ENCODE results near the gene F8.
"Not testable (repeated sequence)": the region's sequence is repeated elsewhere in the genome, so short reads cannot be mapped to it uniquely, and the experiment has no call there.

The F8 gene

DNA sequence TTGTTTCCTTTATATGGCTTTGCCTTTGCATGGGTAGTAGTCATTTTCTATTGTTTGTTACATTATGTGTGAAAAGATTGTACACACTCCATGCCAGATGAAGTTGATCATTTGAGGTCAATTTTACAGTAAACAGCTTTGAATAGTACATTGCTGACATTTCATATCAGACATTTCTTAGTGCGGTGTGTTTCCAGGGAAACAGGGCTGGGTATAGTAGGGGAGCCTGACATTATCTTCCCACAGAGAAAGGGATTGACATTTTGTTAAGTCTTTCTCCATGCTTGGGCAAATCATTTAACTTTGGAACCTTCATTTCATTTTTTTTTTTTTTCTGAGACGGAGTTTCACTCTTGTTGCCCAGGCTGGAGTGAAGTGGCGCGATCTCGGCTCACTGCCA lies 9.1 kb upstream of the F8 start:
- no peak for DNase-seq (ENCODE audit: low read depth in 2 of 2, low spot score in 1 of 2)

DNA sequence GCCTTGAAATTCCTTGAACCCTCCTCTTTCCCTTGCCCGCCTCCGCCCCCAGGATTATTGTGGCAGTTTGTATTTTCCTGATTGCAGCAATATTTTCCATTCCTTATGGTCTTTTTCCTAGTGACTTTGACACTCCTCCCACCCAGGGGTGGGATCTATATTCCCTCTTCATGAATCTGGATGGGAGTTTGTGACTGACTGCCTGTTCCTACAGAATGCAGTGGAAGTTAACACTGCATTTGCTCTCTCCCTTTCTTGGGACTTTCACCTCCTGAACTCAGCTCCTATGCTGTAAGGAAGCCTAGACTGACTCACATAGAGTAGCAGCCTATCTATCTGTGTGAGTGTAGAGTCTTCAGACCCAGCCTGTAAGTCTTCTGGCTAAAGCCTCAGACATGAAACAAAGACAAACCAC lies 6.4 kb upstream of the F8 start:
- no peak for DNase-seq (ENCODE audit: low read depth in 2 of 2, low spot score in 1 of 2)

- no peak for DNase-seq (ENCODE audit: low read depth in 2 of 2, low spot score in 1 of 2)
Observed at GRCh38 chrX:155028129-155028528, 5.6 kb upstream of the F8 start.

GRCh38 chrX:155027509-155028066 lies 5.1 kb upstream of the F8 start:
- no peak for DNase-seq (ENCODE audit: low read depth in 2 of 2, low spot score in 1 of 2)

- peak; percentile 79 to 88 for DNase-seq (ENCODE audit: low read depth in 2 of 2, low spot score in 1 of 2)
Observed at GRCh38 chrX:155026727-155027508, 4.4 kb upstream of the F8 start, which contains the start of gene FUNDC2. Gene FUNDC2, plus strand, starts transcription at chrX:155026844. Its CDS starts 95 bp downstream, at chrX:155026939.

DNA sequence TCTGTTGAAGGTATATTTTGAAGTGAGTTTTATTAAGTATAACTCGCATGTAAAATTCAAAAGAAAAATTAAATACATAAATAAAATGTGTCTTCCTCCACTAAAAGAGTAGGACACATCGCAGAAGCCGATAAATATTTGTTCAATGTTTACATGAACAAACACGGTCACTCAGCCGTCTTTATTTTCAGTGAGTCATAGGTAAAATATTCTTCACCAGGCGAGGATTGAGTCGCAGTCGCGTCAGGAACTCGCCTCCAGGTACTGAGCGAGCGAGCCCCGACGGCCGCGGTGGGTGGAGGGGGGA lies 3.9 kb upstream of the F8 start:
- no peak for DNase-seq (ENCODE audit: low read depth in 2 of 2, low spot score in 1 of 2)

DNA sequence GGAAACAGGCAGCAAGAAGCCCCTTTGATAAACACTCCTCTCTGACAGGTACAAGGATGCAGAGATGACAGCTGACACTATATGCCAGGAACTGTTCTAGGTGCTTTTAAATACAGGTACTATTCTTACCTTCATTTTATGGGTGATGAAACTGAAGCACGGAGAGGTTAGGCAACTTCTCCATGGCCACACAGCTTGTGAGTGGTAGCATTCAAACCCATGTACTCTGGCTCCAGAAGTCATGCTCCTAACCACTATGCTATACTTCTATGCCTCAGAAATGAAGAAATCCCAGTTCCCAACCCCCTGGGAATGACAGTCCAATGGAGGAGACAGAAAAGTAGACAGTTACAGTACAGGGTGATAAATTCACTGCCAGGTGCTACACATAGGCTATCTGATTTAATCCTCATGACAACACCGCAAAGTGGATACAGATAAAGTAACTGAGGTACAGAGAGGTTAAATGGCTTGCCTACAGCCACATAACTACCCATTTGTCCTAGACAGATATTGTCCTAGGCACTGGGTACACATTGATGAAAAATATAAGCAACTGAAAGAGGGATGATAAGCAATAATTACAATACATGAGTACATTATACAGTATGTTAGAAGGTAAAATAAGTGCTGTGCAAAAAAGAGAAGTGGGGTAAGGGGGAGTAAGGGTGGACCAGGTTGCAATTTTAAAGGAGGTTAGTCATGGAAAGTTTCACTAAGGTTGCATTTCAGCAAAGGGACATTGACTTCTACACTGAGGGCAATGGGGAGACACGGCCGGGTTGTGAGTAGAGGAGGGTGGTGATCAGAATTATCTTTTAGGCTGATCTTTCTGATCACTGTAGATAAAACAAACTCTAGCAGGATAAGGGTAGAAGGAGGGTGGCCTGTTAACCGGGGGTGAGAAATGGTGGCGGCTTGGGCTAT lies 1.6 kb upstream of the F8 start:
- DNase-seq (ENCODE audit: low read depth in 2 of 2, low spot score in 1 of 2) = no peak

DNA sequence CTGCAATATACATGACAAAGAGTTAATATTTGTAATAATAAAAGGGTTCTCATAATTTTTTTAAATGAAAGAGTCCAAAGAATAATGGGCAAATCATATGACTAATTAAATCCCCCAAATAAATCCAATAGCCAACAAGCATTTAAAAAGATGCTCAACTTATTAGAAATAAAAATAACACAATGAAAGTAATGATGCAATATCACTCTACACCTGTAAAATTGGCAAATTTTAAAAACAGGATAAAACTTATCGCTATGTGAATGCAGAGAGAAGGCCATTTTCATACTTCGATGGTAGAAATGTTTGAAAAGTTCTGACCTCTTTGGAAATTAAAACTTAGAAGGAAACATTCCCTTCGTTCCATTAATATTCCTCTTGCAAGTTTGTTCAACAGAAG lies 1.9 kb downstream of the F8 start:
- DNase-seq (ENCODE audit: low read depth in 2 of 2, low spot score in 1 of 2) = no peak

DNA sequence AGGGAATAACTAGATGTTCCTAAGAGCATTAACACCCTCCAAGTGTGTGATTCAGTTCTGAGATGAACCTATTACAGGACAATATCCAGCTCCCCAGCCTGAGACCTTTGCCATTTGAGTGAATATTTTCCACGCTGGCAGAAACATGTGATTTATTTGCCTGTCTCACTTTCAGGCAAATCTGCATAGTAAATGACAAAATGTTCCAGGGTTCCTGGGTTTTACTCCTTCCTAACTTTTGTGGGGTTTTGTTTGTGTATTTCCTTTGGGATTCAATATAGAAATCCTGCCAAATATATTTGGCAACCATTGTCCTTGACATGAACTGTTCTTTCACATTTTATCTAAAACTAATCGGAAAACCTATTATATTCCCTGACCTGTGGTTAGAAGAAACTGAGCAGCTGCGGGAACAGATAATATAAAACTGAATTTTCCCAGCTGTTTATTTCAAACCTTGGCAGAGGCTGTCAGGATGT lies 12.5 kb downstream of the F8 start:
- DNase-seq (ENCODE audit: low read depth in 2 of 2, low spot score in 1 of 2) = no peak

DNA sequence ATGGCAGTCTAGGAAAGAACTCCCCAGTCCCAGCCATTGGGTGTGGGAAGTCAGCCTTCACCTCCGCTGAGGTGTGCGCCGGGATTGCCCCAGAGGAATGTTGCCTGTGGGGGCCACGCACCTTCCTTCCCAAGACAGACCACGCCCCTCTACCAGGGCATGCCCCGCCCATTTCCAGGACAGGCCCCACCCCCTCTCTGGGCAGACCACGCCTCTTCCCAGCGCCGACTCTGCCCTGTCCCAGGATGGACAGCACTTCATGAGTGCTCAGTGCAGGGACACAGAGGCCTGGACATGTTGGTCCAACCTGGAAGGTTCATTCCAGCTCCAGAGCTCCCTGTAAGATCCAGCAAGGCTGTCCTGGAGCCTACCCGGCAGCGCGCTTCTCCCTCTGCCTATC lies 13.9 kb downstream of the F8 start:
- not testable (repeated sequence) for DNase-seq (ENCODE audit: low read depth in 2 of 2, low spot score in 1 of 2)

DNA sequence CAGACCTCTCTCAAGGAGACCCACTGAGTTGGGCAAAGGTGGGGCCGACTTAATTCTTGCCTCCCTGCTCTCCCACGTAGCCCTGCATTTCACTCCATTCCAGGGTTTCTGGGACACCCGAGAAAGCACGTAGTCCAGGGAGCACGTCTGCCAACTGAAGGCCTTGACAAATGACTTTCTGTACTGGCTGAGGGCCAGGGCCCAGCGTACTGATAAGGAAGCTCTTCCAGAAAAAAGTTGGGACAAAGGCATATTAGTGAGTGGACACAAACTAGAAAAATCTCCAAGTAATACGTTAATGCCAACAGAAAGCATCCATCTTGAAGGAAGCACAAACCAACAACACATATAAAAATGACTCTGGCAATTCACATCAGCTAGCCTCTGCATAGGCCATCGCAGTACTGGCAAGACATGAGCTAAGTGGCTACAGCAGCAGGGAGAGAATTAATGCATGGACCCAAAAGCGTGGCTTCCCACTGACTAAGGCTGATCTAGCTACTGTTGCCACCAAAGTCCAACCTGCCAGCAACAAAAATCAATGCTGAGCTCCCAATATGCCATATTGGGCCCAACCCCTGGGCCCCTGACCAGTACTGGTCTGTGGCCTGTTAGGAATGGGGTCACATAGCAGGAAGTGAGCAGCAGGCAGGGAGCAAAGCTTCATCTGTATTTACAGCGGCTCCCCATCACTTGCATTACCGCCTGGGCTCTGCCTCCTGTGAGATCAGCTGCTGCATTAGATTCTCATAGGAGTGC lies 15.4 kb downstream of the F8 start:
- DNase-seq (ENCODE audit: low read depth in 2 of 2, low spot score in 1 of 2) = not testable (repeated sequence)

DNA sequence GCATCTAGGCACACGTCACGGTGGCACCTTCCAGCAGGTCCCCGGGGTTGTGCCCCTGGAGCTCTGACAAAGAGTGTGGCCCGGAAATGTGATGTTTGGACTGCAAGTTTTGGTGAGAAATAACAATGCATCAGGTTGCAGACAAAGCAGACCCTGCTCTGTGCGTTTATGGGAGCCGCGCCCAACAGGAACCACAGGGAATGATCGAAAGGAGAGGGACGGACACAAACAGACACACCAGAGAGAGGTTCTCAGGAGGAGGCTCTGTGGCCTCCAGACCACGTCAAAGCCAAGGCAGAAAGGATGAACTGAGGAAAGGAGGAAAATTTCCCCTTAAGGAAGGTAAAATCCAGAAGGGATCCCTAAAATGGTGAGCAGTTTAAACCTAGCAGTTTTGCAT lies 16.1 kb downstream of the F8 start:
- DNase-seq (ENCODE audit: low read depth in 2 of 2, low spot score in 1 of 2) = not testable (repeated sequence)

GRCh38 chrX:155005190-155005589 lies 17.3 kb downstream of the F8 start:
- no peak for DNase-seq (ENCODE audit: low read depth in 2 of 2, low spot score in 1 of 2)

DNA sequence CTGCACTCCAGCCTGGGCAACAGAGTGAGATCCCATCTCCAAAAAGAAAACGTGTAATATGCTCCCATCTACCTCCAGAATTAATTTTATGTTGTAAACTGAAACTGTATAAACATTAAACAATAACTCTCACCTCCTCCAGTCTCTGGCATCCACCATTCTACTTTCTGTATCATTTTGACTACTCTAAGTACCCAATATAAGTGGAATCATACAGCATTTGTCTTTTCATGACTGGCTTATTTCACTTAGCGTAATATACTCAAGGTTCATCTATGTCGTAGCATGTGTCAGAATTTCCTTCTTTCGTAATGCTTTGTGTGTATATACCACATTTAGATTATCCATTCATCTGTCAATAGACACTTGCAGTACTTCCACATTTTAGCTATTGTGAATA lies 20.6 kb downstream of the F8 start:
- no peak for DNase-seq (ENCODE audit: low read depth in 2 of 2, low spot score in 1 of 2)

GRCh38 chrX:155000841-155001240 lies 21.7 kb downstream of the F8 start:
- DNase-seq (ENCODE audit: low read depth in 2 of 2, low spot score in 1 of 2) = no peak

GRCh38 chrX:154998204-154998880 lies 24.2 kb downstream of the F8 start:
- DNase-seq (ENCODE audit: low read depth in 2 of 2, low spot score in 1 of 2) = no peak

DNA sequence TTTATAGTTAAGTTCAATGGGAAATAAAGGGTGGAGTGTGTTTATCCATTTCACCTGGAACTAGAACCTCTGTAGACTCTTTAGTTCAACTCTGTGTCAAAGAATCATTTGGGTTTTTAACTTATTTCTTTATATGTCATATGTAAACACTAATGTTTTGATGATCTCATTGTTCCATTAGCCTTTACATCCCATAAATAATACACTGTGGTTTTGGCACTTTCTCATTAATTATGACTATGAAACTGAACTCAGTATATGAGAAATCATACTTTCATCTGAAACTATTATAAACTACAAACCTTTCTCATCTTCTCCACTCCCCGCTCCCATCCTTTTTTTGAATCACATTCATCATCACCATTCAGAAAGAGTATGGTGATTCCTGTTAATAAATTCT lies 31.0 kb downstream of the F8 start:
- no peak for DNase-seq (ENCODE audit: low read depth in 2 of 2, low spot score in 1 of 2)

DNA sequence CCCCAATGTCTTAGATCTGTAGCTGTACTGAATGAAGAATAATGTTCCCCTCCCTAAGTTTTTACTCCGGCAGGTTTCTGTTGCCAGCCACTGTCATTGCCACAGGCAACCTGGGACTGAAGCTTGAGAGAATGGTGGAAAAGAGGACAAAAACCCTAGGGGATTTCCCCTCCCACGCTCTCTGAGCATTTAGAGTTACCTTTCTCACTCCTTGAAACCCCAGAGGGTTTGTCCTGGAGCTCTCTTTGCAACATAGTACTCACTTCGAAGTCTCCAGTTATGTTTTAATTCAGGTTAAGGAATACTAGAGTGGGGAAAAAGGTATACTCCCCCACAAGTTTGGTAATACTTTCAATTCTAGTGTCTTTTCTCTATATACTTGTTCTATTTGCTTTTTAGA lies 31.5 kb downstream of the F8 start:
- no peak for DNase-seq (ENCODE audit: low read depth in 2 of 2, low spot score in 1 of 2)

GRCh38 chrX:154990496-154990895 lies 32.0 kb downstream of the F8 start:
- DNase-seq (ENCODE audit: low read depth in 2 of 2, low spot score in 1 of 2) = no peak

GRCh38 chrX:154988719-154989118 lies 33.8 kb downstream of the F8 start:
- no peak for DNase-seq (ENCODE audit: low read depth in 2 of 2, low spot score in 1 of 2)

DNA sequence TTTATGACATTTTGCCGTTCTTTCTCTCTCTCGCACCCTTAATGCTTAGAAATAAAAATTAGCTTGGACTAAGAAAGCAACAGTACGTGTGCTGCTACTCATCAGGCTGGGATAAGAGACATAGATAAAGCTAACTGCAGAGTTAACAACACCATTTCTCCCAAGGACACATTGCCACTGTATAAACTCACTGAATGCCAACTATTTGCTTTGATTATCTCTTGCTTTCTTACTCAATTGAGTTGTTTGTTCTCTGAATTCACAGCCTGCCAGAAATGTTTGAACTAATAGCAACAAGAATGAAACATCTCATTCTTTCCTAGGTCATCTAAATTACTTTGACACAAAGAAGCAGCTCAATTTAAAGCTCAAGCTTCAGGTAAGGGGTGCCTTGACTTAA lies 34.6 kb downstream of the F8 start:
- no peak for DNase-seq (ENCODE audit: low read depth in 2 of 2, low spot score in 1 of 2)

All from stimulated activated CD8-positive, alpha-beta memory T cell treated with anti-CD3 and anti-CD28 coated beads, Interleukin-4, amount 100 ng/mL, for 1 hour (primary cell).